Activated CD8-positive, alpha-beta memory T cell treated with anti-CD3 and anti-CD28 coated beads, Interleukin-2, amount 50 U/mL, for 48 hours (primary cell): ENCODE measurements around the gene KCTD1.

ENCODE experiments used
- DNase-seq: peaks from one replicate; pipeline ENCODE4 v3.0.0-alpha.2; 2020

Gene KCTD1

GRCh38 chr18:26548415-26549262, at the start of gene KCTD1:
Gene KCTD1 (minus strand): TSS chr18:26548553. CDS start chr18:26548536, 17 bp downstream.
- DNase-seq: peak; percentile 83

DNA sequence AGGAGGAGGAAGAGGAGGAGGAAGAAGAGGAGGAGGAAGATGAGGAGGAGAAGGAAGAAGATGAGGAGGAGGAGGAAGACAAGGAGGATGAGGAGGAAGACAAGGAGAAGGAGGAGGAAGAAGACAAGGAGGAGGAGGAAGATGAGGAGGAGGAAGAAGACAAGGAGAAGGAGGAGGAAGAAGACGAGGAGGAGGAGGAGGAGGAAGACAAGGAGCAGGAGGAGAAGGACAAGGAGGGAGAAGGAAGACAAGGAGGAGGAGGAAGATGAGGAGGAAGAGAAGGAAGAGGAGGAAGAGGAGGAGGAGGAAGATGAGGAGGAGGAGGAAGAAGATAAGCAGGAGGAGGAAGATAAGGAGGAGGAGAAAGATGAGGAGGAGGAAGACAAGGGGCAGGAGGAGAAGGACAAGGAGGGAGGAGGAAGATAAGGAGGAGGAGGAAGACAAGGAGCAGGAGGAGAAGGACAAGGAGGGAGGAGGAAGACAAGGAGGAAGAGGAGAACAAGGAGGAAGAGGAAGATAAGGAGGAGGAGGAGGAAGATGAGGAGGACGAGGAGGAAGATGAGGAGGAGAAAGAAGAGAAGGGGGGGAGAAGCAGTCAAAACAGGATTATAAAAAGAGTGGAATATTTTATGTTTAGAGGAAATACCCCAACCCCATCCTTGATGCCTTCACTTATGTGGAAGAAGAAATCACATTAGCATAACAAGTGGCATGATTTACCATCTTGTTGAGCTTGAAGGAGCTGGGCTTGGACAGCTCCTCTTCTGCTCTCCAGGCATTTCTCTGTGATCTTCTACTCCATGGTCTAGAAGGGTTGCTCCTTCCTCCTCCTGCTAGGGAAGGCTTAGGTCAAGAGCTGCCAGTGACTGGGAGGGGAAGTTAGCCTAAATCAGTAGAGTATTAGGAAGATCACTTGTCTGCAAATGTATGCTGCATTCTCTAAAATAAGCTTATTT, 45.3 kb upstream of the KCTD1 start:
- no peak for DNase-seq

DNA sequence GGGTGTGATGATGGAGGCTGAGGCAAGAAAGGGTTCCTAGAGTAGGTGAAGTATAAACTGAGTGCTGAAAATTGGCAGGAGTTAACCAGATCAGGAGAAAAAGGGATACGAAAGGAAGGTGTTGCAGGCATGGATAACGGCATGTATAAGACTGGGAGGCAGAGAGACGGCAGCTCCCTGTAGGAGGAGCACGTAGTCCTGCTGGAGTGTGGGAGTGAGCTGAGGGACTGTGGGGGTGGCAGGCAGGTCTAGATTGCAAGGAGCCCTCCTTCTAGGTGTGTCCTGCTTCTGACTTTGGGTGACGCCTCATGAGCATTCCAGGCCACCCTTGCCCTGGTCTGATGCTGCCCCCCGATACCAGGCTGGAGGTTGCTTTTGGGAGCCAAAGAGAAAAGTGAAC, 36.4 kb upstream of the KCTD1 start:
- no peak for DNase-seq

- DNase-seq: no peak
Observed at GRCh38 chr18:26579941-26580618, 31.7 kb upstream of the KCTD1 start.

GRCh38 chr18:26575865-26576217, 27.5 kb upstream of the KCTD1 start:
- DNase-seq: no peak

- DNase-seq: peak; percentile 47
Observed at GRCh38 chr18:26574958-26575864, 26.9 kb upstream of the KCTD1 start.

- no peak for DNase-seq
Observed at GRCh38 chr18:26568926-26569665, 20.7 kb upstream of the KCTD1 start.

DNA sequence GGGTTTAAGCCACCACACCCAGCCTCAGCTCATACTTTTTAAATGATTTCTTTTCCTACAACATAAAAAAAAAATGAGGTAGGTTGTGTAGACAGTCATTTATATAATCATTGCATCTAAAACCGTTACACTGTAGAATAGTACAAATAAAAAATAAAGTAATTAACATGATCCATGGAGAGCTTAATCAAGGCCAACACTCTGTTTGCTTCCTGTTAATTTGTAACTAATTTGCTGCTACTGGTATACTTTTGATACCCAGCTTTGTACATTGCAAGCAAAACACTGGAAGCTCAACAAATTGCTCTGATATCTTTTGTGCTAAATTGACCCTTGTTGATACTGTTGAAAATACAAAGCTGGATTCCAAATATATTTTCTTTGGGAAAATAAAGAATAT, 20.2 kb upstream of the KCTD1 start:
- DNase-seq: no peak

GRCh38 chr18:26566874-26567555, 18.7 kb upstream of the KCTD1 start:
- no peak for DNase-seq

DNA sequence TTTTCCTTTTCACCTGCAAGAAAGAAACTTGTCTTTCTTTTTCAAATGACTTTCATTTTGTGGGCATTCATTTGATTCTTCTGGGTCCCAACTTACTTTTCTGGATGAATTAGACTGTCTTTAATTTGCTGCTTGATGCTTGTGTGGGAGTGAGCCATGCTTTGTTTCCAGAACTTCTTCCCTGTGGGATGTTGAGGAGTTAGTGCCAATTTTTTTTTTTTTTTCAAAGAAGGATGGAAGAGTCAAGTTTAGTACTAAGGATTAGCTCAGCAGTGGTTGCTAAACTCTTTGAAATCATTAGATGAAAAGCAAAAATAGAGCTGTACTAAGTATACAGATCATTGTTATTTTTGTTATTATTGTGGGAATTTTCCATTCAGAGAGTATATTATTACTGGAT, 17.2 kb upstream of the KCTD1 start:
- no peak for DNase-seq

DNA sequence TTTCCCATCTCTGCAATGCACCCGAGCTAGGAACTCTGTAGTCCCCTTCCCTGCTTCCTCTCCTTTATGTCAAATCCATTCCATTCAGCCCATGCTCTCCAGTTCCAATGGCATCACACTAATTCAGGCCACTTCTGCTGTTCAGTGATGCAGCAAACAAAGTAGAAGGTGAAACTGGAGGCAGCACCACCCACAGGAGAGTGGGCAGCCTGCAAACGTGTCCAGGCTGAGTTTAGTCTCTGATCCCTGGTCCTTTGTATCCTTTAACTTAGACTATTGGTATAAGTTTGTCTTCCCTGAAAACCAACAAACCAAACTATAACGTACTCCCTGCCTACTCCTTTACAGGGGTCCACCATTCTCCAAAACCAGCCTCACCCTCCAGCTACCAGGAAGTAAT, 14.7 kb upstream of the KCTD1 start:
- no peak for DNase-seq

DNA sequence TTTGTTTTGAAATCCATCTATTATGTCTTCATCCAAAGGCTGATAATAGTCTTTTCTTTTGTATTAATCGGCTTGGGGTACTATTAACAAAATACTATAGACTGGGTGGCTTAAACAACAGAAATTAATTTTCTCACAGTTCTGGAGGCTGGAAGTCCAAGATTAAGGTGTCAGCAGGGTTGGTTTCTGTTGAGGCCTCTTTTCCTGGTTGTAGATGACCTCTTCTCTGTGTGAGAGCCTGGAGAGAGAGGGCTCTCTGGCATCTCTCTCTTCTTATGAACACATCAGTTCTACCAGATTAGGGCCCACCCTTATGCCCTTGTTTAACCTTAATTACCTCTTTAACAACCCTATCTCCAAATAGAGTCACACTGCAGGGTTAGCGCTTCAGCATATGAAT, 14.2 kb upstream of the KCTD1 start:
- no peak for DNase-seq

- no peak for DNase-seq
Observed at GRCh38 chr18:26561769-26562168, 13.4 kb upstream of the KCTD1 start.

- no peak for DNase-seq
Observed at GRCh38 chr18:26556573-26556972, 8.2 kb upstream of the KCTD1 start.

GRCh38 chr18:26555804-26556553, 7.6 kb upstream of the KCTD1 start:
- DNase-seq: no peak

DNA sequence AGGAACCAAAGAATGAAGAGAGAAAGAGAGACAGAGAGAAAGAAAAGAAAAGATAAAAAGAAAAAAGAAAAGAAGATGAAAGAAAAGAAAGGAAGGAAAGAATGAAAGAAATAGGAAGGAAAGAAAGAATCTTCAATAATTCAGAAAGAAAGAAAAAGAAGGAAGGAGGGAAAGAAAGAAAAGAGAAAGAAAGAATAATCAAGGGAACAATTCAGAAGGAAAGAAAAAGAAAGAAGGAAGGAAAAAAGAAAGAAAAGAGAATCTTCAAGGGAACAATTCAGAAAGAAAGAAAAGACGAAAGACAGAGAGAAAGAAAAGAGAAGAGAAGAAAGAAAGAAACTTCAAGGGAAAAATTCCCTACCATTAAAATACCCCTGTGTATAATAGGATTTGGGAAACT, 5.6 kb upstream of the KCTD1 start:
- no peak for DNase-seq

DNA sequence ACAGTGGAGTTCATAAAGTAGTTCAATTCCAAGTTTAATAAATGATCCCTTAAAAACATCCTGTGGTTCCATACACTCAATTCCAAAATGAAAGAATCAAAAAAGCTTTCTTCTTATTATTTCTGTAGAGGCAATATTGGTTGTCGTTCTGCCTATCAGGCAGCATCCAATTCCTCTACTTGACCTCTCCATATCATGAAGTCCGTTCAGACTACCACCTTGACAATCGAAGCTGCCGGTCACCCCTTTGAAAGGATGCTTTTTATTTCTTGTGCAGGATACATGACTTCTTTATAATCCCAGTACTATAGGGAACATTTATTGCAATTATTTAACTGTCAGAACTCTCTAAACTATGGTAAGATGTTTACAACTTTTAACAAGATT, 3.3 kb upstream of the KCTD1 start:
- no peak for DNase-seq

GRCh38 chr18:26550998-26551694, 2.8 kb upstream of the KCTD1 start:
- no peak for DNase-seq
